GM23338 (cell line): Measurements from ENCODE around the gene ALDH2.
"Not testable (repeated sequence)": the region's sequence is repeated elsewhere in the genome, so short reads cannot be mapped to it uniquely, and the experiment has no call there.

ENCODE experiments used
- CTCF ChIP-seq, 2 experiments: fragments of 200-600 bp in 1 of 2; sonication (generic) in 1 of 2; conservative IDR thresholded peaks; 2 replicates each; pipeline versions ENCODE4 v1.5.1 to v1.6.1; 2016 to 2017; ENCODE audit warnings: antibody characterized with exemption in 2 of 2, low read depth in 2 of 2, mild to moderate bottlenecking in 2 of 2, moderate library complexity in 1 of 2
- EZH2 ChIP-seq: fragments of 200-600 bp; sonication (generic); IDR thresholded peaks from one replicate; pipeline ENCODE4 v1.8.0; 2017; ENCODE audit warnings: antibody characterized with exemption, mild to moderate bottlenecking, low read depth; ENCODE audit not compliant: unreplicated experiment
- EZH2phosphoT487 ChIP-seq: fragments of 200-600 bp; sonication (generic); IDR thresholded peaks from one replicate; pipeline ENCODE4 v1.8.1; 2018; ENCODE audit warnings: antibody characterized with exemption; ENCODE audit not compliant: unreplicated experiment
- JUNB ChIP-seq: IDR thresholded peaks from one replicate; pipeline ENCODE4 v1.6.1; 2016; ENCODE audit warnings: antibody characterized with exemption; ENCODE audit not compliant: unreplicated experiment
- POLR2AphosphoS5 ChIP-seq: IDR thresholded peaks from 2 replicates; pipeline ENCODE4 v1.6.1; 2016; ENCODE audit warnings: antibody characterized with exemption, low read depth
- REST ChIP-seq: IDR thresholded peaks from one replicate; pipeline ENCODE4 v1.6.1; 2018; ENCODE audit warnings: antibody characterized with exemption; ENCODE audit not compliant: unreplicated experiment
- STAT1 ChIP-seq: IDR thresholded peaks from one replicate; pipeline ENCODE4 v1.6.1; 2016; ENCODE audit warnings: antibody characterized with exemption; ENCODE audit not compliant: unreplicated experiment
- ZNF114 ChIP-seq: fragments of 250-450 bp; sonication (Bioruptor Pico); IDR thresholded peaks from 2 replicates; pipeline ENCODE4 v1.5.0; 2020; ENCODE audit warnings: mild to moderate bottlenecking, moderate library complexity

- TF ChIP-seq CTCF (conservative IDR thresholded peaks at IDR 0.05; ENCODE audit: low read depth in 2 of 2); EZH2; POLR2AphosphoS5; REST; STAT1; ZNF114 (CRISPR knock-in tag); JUNB; EZH2phosphoT487: not testable (repeated sequence)
Measured at GRCh38 chr12:111763552-111763951, 3.2 kb upstream of the ALDH2 start.
